SH-SY5Y (cell line): ENCODE data around the gene IMMP2L.

Experiments used
- GATA2 ChIP-seq: IDR thresholded peaks from 2 replicates; pipeline ENCODE4 v1.6.1; 2011; ENCODE audit warnings: mild to moderate bottlenecking, low read depth, low read length
- GATA3 ChIP-seq: IDR thresholded peaks from 2 replicates; pipeline ENCODE4 v1.6.1; 2011; ENCODE audit warnings: low read depth, mild to moderate bottlenecking, low read length, moderate library complexity

GRCh38 chr7:110766864-110767263 is 795.4 kb downstream of the IMMP2L start:
- TF ChIP-seq GATA3 = no peak
- no peak for TF ChIP-seq GATA2
